ENCODE results near the gene ACOX3.

ACOX3 gene

GRCh38 chr4:8321220-8321619, 119.3 kb downstream of the ACOX3 start (continued):
- no peak for TF ChIP-seq ZNF704 (tag by site-specific recombination; IDR thresholded peaks at IDR 0.05)
- no peak for TF ChIP-seq SP2 (tag by site-specific recombination; IDR thresholded peaks at IDR 0.05)
- TF ChIP-seq ZNF548 (tag by site-specific recombination; IDR thresholded peaks at IDR 0.05) = no peak
- TF ChIP-seq ZNF658 (tag by site-specific recombination; IDR thresholded peaks at IDR 0.05) = peak; percentile 60
- TF ChIP-seq ZNF280D (tag by site-specific recombination; IDR thresholded peaks at IDR 0.05) = 0 out of 2 replicates have a peak, but pooled peaks have one; percentile 5
- TF ChIP-seq, protein P1, sequence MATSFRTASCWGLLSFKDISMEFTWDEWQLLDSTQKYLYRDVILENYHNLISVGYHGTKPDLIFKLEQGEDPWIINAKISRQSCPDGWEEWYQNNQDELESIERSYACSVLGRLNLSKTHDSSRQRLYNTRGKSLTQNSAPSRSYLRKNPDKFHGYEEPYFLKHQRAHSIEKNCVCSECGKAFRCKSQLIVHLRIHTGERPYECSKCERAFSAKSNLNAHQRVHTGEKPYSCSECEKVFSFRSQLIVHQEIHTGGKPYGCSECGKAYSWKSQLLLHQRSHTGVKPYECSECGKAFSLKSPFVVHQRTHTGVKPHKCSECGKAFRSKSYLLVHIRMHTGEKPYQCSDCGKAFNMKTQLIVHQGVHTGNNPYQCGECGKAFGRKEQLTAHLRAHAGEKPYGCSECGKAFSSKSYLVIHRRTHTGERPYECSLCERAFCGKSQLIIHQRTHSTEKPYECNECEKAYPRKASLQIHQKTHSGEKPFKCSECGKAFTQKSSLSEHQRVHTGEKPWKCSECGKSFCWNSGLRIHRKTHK (tag by site-specific recombination; IDR thresholded peaks at IDR 0.05) = no peak
- no peak for TF ChIP-seq ZFP3 (tag by site-specific recombination; IDR thresholded peaks at IDR 0.05; ENCODE audit: low read depth)
- no peak for TF ChIP-seq ZNF529 (tag by site-specific recombination; IDR thresholded peaks at IDR 0.05; ENCODE audit: insufficient replicate concordance)
- no peak for TF ChIP-seq INSM2 (tag by site-specific recombination; IDR thresholded peaks at IDR 0.05)
- TF ChIP-seq ZNF423 (tag by site-specific recombination; IDR thresholded peaks at IDR 0.05) = no peak

DNA sequence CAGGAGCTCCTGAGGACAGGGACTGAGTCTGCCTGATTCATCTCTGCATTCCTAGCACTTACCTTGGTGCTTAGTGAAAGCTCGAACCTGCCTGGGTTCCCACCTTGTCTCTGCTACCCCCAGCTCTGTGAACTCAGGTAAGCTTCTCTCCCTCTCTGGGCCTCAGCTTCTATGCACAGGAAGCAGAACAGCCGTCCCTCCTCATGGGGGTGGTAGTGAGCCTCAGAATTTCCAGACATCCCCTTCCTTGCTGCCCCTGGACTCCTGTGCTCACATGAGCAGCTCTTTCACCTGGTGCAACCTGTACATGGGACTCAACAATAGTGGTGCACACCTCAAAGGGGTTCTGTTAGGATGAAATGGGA, 120.2 kb downstream of the ACOX3 start:
- H3K4me3 ChIP-seq (ENCODE audit: low read depth, low read length) = no peak overlapping the region
- no peaks in the 10 kb centered on the region for H3K36me3 ChIP-seq (ENCODE audit: control insufficient read depth in 2 of 2, insufficient read depth in 1 of 2, low read length in 2 of 2)
- no peak overlapping the region for H3K27ac ChIP-seq (ENCODE audit: extremely low read depth, low read depth, low read length)
- no peaks in the 10 kb centered on the region for H3K9me3 ChIP-seq (ENCODE audit: control insufficient read depth, insufficient read depth, low read depth, low read length)
- H3K4me1 ChIP-seq (ENCODE audit: control insufficient read depth, insufficient read depth, low read length) = no peaks in the 10 kb centered on the region; the same call in 1 of the 2 replicates
- ChIA-PET POLR2A (no interaction called here), CTCF (interaction anchor here (0.7 to 0.8 kb wide), 2 partner anchors 16 to 78 kb away, joined by 3 read pairs; no protein-coding TSS in a partner anchor)
- TF ChIP-seq, protein P2, sequence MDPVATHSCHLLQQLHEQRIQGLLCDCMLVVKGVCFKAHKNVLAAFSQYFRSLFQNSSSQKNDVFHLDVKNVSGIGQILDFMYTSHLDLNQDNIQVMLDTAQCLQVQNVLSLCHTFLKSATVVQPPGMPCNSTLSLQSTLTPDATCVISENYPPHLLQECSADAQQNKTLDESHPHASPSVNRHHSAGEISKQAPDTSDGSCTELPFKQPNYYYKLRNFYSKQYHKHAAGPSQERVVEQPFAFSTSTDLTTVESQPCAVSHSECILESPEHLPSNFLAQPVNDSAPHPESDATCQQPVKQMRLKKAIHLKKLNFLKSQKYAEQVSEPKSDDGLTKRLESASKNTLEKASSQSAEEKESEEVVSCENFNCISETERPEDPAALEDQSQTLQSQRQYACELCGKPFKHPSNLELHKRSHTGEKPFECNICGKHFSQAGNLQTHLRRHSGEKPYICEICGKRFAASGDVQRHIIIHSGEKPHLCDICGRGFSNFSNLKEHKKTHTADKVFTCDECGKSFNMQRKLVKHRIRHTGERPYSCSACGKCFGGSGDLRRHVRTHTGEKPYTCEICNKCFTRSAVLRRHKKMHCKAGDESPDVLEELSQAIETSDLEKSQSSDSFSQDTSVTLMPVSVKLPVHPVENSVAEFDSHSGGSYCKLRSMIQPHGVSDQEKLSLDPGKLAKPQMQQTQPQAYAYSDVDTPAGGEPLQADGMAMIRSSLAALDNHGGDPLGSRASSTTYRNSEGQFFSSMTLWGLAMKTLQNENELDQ (tag by site-specific recombination; IDR thresholded peaks at IDR 0.05; ENCODE audit: low read depth) = no peak
- TF ChIP-seq GLI4 (tag by site-specific recombination; IDR thresholded peaks at IDR 0.05) (no peak), ZNF48 (tag by site-specific recombination; IDR thresholded peaks at IDR 0.05) (no peak), ZNF426 (tag by site-specific recombination; IDR thresholded peaks at IDR 0.05) (no peak), KLF9 (tag by site-specific recombination; IDR thresholded peaks at IDR 0.05; ENCODE audit: low read depth) (no peak), ZSCAN5A (tag by site-specific recombination; IDR thresholded peaks at IDR 0.05) (no peak), ZNF785 (tag by site-specific recombination; IDR thresholded peaks at IDR 0.05) (no peak), EGR2 (tag by site-specific recombination; IDR thresholded peaks at IDR 0.05; ENCODE audit: low read depth) (no peak), ZNF549 (tag by site-specific recombination; IDR thresholded peaks at IDR 0.05) (no peak), IKZF3 (tag by site-specific recombination; IDR thresholded peaks at IDR 0.05) (no peak), ZNF654 (tag by site-specific recombination; IDR thresholded peaks at IDR 0.05; ENCODE audit: low read depth) (no peak)
- TF ChIP-seq, protein P3, sequence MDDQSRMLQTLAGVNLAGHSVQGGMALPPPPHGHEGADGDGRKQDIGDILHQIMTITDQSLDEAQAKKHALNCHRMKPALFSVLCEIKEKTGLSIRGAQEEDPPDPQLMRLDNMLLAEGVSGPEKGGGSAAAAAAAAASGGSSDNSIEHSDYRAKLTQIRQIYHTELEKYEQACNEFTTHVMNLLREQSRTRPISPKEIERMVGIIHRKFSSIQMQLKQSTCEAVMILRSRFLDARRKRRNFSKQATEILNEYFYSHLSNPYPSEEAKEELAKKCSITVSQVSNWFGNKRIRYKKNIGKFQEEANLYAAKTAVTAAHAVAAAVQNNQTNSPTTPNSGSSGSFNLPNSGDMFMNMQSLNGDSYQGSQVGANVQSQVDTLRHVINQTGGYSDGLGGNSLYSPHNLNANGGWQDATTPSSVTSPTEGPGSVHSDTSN (CRISPR knock-in tag; IDR thresholded peaks at IDR 0.05) = no peak
- TF ChIP-seq, protein P4, sequence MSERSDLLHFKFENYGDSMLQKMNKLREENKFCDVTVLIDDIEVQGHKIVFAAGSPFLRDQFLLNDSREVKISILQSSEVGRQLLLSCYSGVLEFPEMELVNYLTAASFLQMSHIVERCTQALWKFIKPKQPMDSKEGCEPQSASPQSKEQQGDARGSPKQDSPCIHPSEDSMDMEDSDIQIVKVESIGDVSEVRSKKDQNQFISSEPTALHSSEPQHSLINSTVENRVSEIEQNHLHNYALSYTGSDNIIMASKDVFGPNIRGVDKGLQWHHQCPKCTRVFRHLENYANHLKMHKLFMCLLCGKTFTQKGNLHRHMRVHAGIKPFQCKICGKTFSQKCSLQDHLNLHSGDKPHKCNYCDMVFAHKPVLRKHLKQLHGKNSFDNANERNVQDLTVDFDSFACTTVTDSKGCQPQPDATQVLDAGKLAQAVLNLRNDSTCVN (tag by site-specific recombination; optimal IDR thresholded peaks at IDR 0.05) = no peak
